GM12891 (cell line): ENCODE measurements around the gene ANP32B.
A peak's percentile ranks its signal among the peaks of the same experiment; 100 is the strongest.
"Not testable (repeated sequence)": the region's sequence is repeated elsewhere in the genome, so short reads cannot be mapped to it uniquely, and the experiment has no call there.

ENCODE experiments used
- DNase-seq: peaks from one replicate; pipeline ENCODE4 v3.0.0; 2011; ENCODE audit warnings: low spot score; ENCODE audit not compliant: insufficient read length
- FAIRE-seq: peaks from 2 replicates; lab custom pipeline; 2011; peaks lifted over from hg19 to GRCh38; lab: Jason Lieb, UNC
- PAX5 ChIP-seq: IDR thresholded peaks from 2 replicates; pipeline ENCODE4 v1.6.1; 2011; ENCODE audit warnings: low read length, moderate library complexity, mild to moderate bottlenecking; ENCODE audit not compliant: insufficient read depth, severe bottlenecking
- POLR2A ChIP-seq: IDR thresholded peaks from 2 replicates; pipeline ENCODE4 v1.6.1; 2011; ENCODE audit warnings: low read depth, low read length, control low read depth
- POLR2AphosphoS5 ChIP-seq: IDR thresholded peaks from 2 replicates; pipeline ENCODE4 v1.6.1; 2011; ENCODE audit warnings: low read depth, low read length, control low read depth
- POU2F2 ChIP-seq: IDR thresholded peaks from 2 replicates; pipeline ENCODE4 v1.6.1; 2011; ENCODE audit warnings: low read depth, mild to moderate bottlenecking, control low read depth, low read length, moderate library complexity
- SPI1 ChIP-seq: IDR thresholded peaks from 2 replicates; pipeline ENCODE4 v1.6.1; 2011; ENCODE audit warnings: low read depth, low read length, control low read depth
- TAF1 ChIP-seq: IDR thresholded peaks from 2 replicates; pipeline ENCODE4 v1.6.1; 2011; ENCODE audit warnings: low read depth, low read length, control low read depth

The ANP32B gene

DNA sequence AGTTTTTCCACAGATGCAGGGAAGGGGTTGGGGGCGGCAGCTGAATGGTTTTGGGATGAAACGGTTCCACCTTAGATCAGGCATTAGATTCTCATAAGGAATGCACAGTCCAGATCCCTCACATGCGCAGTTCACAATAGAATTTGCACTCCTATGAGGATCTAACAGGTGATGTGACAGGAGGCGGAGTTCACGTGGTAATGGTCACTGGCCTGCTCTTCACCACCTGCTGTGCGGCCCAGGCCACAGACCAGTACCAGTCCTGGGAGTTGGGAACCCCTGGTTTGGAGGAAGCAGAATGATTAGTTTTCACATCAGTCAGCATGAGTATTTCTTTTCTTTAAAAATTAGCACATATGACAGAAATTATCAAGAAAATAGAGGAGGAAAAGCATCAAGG lies 26.3 kb downstream of the ANP32B start:
- TF ChIP-seq POU2F2: no peak
- FAIRE-seq (no peak), DNase-seq (no peak)

DNA sequence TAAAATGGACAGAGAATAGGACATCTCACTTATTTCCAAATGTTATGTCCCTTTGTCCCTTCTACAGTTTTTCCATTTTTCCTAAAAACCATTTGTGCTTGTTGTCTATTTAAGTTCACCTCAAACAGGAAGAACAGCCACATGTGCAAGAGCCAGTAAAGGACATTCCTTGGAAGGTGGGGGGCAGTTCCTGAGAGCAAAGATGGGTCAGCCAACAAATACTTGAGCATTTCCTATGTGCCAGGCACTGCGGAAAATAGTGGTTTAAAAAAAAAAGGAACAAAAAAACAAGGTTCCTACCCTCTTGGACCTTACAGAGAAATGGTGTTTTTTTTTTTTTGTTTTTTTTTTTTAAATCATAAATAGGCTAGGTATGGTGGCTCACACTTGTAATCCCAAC lies 26.8 kb downstream of the ANP32B start:
- no peak for DNase-seq
- no peak for FAIRE-seq
- TF ChIP-seq SPI1: no peak
- no peak for TF ChIP-seq TAF1
- TF ChIP-seq PAX5: no peak
- no peak for TF ChIP-seq POLR2A

DNA sequence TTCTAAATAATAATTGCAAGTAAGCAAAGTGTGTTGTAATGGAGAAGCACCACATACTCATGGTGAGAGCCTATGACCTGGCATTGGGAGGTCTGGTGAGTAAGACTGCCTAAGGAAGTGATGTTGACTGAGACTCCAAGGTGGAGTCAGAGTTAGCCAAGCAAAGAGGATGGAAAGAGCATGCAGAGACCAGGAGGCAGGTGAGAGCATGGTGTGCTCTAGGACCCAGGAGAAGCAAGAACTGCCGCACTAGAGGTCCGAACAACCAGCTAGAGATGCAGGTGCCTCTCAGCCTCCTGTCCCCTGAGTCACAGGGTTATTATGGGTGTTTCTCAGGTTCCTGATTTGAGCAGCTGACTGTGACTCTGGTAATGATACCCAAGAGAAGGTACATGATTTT lies 27.3 kb downstream of the ANP32B start:
- TF ChIP-seq POLR2AphosphoS5 (0 out of 2 replicates have a peak, but pooled peaks have one; percentile 48), POLR2A (no peak)
- DNase-seq (peak; percentile 42), FAIRE-seq (peak; percentile 9)

GRCh38 chr9:98011122-98011521 lies 28.0 kb downstream of the ANP32B start:
- DNase-seq (no peak), FAIRE-seq (no peak)

GRCh38 chr9:98016137-98016680 lies 33.1 kb downstream of the ANP32B start:
- DNase-seq: no peak
- FAIRE-seq: no peak
- TF ChIP-seq SPI1 (no peak), POLR2AphosphoS5 (peak; percentile 56; the same call in 1 of the 2 replicates), TAF1 (no peak)

More at GRCh38 chr9:98011122-98011521, 28.0 kb downstream of the ANP32B start:
- no peak for TF ChIP-seq POU2F2
- no peak for TF ChIP-seq TAF1
- TF ChIP-seq POLR2A: no peak
- TF ChIP-seq POLR2AphosphoS5: no peak
- no peak for TF ChIP-seq SPI1
- no peak for TF ChIP-seq PAX5

DNA sequence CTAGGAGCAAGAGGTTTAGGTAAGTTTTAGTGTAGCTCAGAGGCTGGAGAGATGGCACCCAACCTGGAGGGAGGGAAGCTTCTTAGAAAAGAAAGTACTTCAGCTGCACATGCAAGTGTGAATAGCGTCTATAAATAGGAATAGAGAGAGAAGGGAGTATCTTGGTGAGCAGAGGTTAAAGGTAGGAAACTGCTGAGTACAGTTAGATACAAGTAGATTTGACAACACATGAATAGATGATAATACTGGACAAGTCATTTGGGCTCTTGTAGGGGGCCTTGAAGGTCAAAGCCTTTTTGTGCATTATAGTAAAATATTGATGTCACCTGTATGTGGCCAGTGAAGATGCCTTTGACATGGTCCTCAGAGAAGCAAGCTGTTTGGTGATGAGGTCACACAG lies 34.2 kb downstream of the ANP32B start:
- no peak for DNase-seq
- no peak for FAIRE-seq
- TF ChIP-seq PAX5: no peak
- no peak for TF ChIP-seq POLR2AphosphoS5
- no peak for TF ChIP-seq POU2F2
- no peak; the same call in 1 of the 2 replicates for TF ChIP-seq POLR2A
- TF ChIP-seq SPI1: no peak
- no peak for TF ChIP-seq TAF1

GRCh38 chr9:98018347-98018746 lies 35.2 kb downstream of the ANP32B start:
- DNase-seq (no peak), FAIRE-seq (no peak)
- TF ChIP-seq TAF1: no peak
- TF ChIP-seq POLR2AphosphoS5: no peak
- no peak for TF ChIP-seq POLR2A
- TF ChIP-seq POU2F2: no peak
- TF ChIP-seq PAX5: no peak
- TF ChIP-seq SPI1: no peak

- FAIRE-seq (no peak), DNase-seq (no peak)
- no peak for TF ChIP-seq POLR2A
- peak; percentile 63 for TF ChIP-seq SPI1
- no peak for TF ChIP-seq TAF1
- no peak for TF ChIP-seq POLR2AphosphoS5
Measured at GRCh38 chr9:98019098-98019497, 36.0 kb downstream of the ANP32B start.

DNA sequence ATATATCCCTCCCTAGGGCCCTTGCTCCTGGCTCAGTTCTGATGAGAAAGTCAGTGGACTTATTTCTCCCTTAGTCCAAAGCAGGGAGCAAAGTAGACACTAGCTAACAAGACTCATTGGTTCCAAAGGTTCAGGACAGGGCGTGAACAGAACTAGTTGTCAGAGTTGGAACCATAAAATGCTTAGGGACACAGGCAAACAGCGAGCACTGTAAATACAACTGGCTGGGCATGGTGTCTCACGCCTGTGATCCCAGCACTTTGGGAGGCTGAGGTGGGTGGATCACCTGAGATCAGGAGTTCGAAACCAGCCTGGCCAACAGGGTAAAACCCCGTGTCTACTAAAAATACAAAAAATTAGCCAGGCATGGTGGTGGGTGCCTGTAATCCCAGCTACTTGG lies 36.7 kb downstream of the ANP32B start:
- FAIRE-seq: not testable (repeated sequence)

DNA sequence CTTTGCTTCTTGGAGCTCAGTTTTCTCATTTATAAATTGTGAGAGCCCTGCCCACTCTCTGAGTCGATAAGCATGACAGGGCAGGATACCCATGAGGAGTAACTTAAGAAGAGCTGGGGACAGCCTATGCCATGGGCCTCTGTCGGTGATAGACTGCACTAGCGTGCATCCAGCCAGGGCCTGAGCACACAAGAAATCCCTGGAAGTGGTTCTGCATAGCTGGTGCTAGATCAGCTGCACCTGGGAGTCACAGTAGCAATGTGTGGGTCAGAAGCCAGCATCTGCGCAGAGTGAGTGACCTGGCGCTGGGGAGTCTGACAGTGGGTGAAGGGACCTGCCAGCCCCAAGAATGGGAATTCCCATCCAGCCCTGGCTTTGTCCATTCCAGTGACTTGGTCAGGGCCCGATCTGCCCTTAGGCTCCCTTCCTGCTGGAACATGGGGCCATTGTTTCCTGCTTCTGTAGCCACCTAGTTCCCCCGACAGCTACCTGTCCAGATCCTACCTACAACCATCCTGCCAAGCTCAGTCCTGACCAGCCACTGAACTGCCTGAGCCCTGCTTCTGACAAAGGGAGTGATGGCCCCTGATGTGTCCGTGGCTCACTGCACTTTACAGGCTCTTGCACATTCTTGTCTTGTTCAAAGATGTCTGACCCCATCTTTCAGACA lies 37.5 kb downstream of the ANP32B start:
- FAIRE-seq: no peak
- TF ChIP-seq SPI1 (no peak), POU2F2 (no peak), PAX5 (no peak), TAF1 (no peak), POLR2A (no peak), POLR2AphosphoS5 (no peak)
- no peak for DNase-seq

More for the DNA sequence above, 36.7 kb downstream of the ANP32B start:
- DNase-seq: not testable (repeated sequence)

GRCh38 chr9:98021306-98022040 lies 38.3 kb downstream of the ANP32B start:
- no peak for FAIRE-seq

More at GRCh38 chr9:98021306-98022040, 38.3 kb downstream of the ANP32B start:
- TF ChIP-seq POU2F2: no peak
- TF ChIP-seq POLR2A: no peak
- TF ChIP-seq POLR2AphosphoS5: no peak
- no peak for TF ChIP-seq SPI1
- TF ChIP-seq PAX5: no peak
- no peak for TF ChIP-seq TAF1
- DNase-seq: no peak
